ENCODE data around the gene ZFR2. TPM values are rescaled to one million over a fixed set of nuclear protein-coding genes. Genes with fewer than 3 reads are reported as not detected.

The ZFR2 gene
- total and polyA plus RNA-seq, 2 of the 8 experiments (the other 6 are each of a cell fraction or from before 2014, with no cell fraction given) = 14.5 to 28.4 TPM

DNA sequence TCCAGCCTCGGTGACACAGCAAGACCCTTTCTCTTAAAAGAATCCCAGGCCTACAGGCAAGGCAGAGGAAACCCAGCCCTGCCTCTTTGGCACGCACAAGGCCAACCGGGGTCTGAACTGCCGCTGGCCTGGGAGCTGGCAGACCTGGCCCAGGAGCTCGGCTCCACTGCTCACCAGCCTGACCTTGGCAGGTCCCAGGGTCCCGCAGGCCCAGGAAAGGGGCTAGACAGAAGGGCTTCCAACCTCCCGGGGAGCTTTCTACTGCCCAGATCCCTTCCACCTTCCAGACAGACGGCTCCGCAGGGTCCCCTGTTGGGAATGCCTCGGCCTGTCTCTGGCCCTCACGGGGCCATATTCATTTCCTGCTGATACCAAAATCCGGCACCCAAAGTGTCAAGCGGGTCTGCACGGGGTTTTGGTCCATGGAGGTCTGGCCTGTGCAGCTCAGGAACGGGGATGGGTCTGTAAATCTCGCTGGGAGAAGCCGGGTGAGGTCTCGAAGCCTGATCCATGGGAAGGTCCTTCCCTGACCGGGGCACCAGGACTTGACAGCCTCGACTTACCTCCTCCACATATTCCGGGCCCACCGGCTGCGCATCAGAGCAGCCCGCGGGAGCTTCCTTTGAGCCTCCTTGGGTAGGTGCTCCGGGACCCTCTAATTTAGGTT, 46.0 kb downstream of the ZFR2 start (continued):
- TF ChIP-seq HDAC2 (IDR thresholded peaks at IDR 0.05; ENCODE audit: borderline replicate concordance in 1 of 2, low read depth in 2 of 2, low read length in 2 of 2) = no peak
- TF ChIP-seq SP2 (IDR thresholded peaks at IDR 0.05; ENCODE audit: low read length) = no peak
- no peak for TF ChIP-seq EGR1 (IDR thresholded peaks at IDR 0.05; ENCODE audit: borderline replicate concordance, low read depth, low read length)
- TF ChIP-seq BRCA1 (IDR thresholded peaks at IDR 0.05; ENCODE audit: low read depth, low read length) = no peak
- no peak for TF ChIP-seq RNF2 (IDR thresholded peaks at IDR 0.05; ENCODE audit: borderline replicate concordance, low read depth, low read length, missing control alignments, poor library complexity, severe bottlenecking)
- no peak for TF ChIP-seq GABPA (IDR thresholded peaks at IDR 0.05; ENCODE audit: borderline replicate concordance, insufficient read depth, low read length)
- no peak for TF ChIP-seq YY1 (IDR thresholded peaks at IDR 0.05; ENCODE audit: low read depth, low read length)

Measured in H1 (cell line).